Stimulated activated naive CD8-positive, alpha-beta T cell treated with anti-CD3 and anti-CD28 coated beads, Interleukin-15, Interleukin-2, amounts not matched to agents 100 ng/mL and 50 ng/mL, for 24 hours (primary cell): ENCODE data around the gene KIF3A.

Source experiments
- H3K27ac Mint-ChIP-seq: one replicate; pipeline ENCODE4 v1.8.0; 2021; ENCODE audit warnings: mild to moderate bottlenecking, mixed read lengths
- H3K27me3 Mint-ChIP-seq: one replicate; pipeline ENCODE4 v1.8.0; 2021; ENCODE audit warnings: mixed read lengths
- H3K36me3 Mint-ChIP-seq: one replicate; pipeline ENCODE4 v1.8.0; 2021; ENCODE audit warnings: low read depth, mixed read lengths
- H3K4me1 Mint-ChIP-seq: one replicate; pipeline ENCODE4 v1.8.0; 2021; ENCODE audit warnings: low read depth, mixed read lengths
- H3K4me3 Mint-ChIP-seq: one replicate; pipeline ENCODE4 v1.8.0; 2021; ENCODE audit warnings: mild to moderate bottlenecking, mixed read lengths
- H3K9me3 Mint-ChIP-seq: one replicate; pipeline ENCODE4 v1.8.0; 2021; ENCODE audit warnings: mixed read lengths

Gene KIF3A

DNA sequence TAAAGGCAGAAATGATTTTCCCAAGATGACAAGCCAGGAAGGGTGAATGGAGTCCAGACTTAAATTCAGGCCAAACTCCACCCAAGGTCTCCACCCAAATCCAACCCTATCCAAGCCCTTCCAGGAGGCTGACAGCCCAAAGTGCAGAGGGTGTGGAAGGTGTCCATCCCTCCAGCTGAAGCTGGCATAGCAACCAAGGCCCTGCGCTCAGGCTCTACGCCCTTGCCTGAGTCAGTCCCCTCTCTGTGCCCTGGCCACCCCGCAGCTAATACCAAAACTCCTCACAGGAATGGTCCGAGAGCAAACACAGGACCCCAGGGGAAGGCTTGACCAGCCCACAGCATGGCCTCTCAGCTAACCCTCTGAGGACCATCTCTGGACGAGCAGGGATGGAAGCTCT, 37.5 kb upstream of the KIF3A start:
- peaks cover 27% of the 10 kb centered on the region for H3K27me3 Mint-ChIP-seq

GRCh38 chr5:132774406-132774805, 37.1 kb upstream of the KIF3A start:
- no peak overlapping the region for H3K27ac Mint-ChIP-seq
- no peaks in the 10 kb centered on the region for H3K9me3 Mint-ChIP-seq
- no peak overlapping the region for H3K4me3 Mint-ChIP-seq
- no peaks in the 10 kb centered on the region for H3K36me3 Mint-ChIP-seq
- H3K27me3 Mint-ChIP-seq: peaks cover 22% of the 10 kb centered on the region
- peaks cover 7% of the 10 kb centered on the region for H3K4me1 Mint-ChIP-seq

More for the DNA sequence above, 37.5 kb upstream of the KIF3A start:
- Mint-ChIP-seq H3K4me3 (no peak overlapping the region), H3K9me3 (no peaks in the 10 kb centered on the region), H3K36me3 (no peaks in the 10 kb centered on the region), H3K27ac (no peak overlapping the region), H3K4me1 (peaks cover 7% of the 10 kb centered on the region)

GRCh38 chr5:132773601-132774355, 36.4 kb upstream of the KIF3A start:
- H3K36me3 Mint-ChIP-seq: no peaks in the 10 kb centered on the region
- no peaks in the 10 kb centered on the region for H3K9me3 Mint-ChIP-seq
- peaks cover 7% of the 10 kb centered on the region for H3K4me1 Mint-ChIP-seq
- no peak overlapping the region for H3K27ac Mint-ChIP-seq
- H3K4me3 Mint-ChIP-seq: no peak overlapping the region
- peaks cover 17% of the 10 kb centered on the region for H3K27me3 Mint-ChIP-seq

- H3K27ac Mint-ChIP-seq: no peak overlapping the region
- H3K4me3 Mint-ChIP-seq: no peak overlapping the region
- peaks cover 10% of the 10 kb centered on the region for H3K27me3 Mint-ChIP-seq
- H3K36me3 Mint-ChIP-seq: no peaks in the 10 kb centered on the region
- H3K9me3 Mint-ChIP-seq: no peaks in the 10 kb centered on the region
- peaks cover 4% of the 10 kb centered on the region for H3K4me1 Mint-ChIP-seq
These were observed 35.8 kb upstream of the KIF3A start for GRCh38 chr5:132773114-132773513.

GRCh38 chr5:132772291-132773070, 35.1 kb upstream of the KIF3A start:
- peaks cover 6% of the 10 kb centered on the region for H3K27me3 Mint-ChIP-seq
- H3K36me3 Mint-ChIP-seq: no peaks in the 10 kb centered on the region
- no peaks in the 10 kb centered on the region for H3K4me1 Mint-ChIP-seq
- H3K9me3 Mint-ChIP-seq: no peaks in the 10 kb centered on the region
- no peak overlapping the region for H3K27ac Mint-ChIP-seq
- no peak overlapping the region for H3K4me3 Mint-ChIP-seq

DNA sequence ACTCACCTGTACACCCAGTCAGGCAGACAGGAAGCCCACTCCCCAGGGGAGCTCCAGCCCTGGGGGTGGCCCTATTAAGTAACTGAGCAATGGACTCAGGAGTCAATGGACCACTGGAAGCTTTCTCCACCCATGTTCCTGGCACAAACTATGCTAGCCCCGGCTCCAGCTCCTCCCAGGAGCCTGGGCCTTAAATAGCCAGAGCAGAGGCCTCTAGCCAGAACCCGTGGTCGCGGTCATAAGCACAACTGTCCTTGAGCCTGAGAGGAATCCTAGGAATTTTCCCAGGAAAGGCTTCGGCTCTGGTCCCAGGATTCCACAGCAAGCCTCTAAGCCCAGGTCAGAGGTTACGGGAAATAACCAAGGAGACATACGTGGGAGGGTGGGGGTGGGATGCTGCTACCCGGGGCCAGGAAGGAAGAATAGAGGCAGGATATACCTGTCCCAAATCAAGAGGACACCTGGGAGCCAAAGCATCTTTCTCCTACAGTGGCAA, 34.2 kb upstream of the KIF3A start:
- no peak overlapping the region for H3K27ac Mint-ChIP-seq
- no peaks in the 10 kb centered on the region for H3K9me3 Mint-ChIP-seq
- H3K4me3 Mint-ChIP-seq: no peak overlapping the region
- peaks cover 6% of the 10 kb centered on the region for H3K27me3 Mint-ChIP-seq
- H3K4me1 Mint-ChIP-seq: no peaks in the 10 kb centered on the region
- H3K36me3 Mint-ChIP-seq: no peaks in the 10 kb centered on the region

- Mint-ChIP-seq H3K27ac (no peak overlapping the region), H3K4me3 (no peak overlapping the region), H3K36me3 (no peaks in the 10 kb centered on the region), H3K27me3 (peaks cover 4% of the 10 kb centered on the region), H3K9me3 (no peaks in the 10 kb centered on the region), H3K4me1 (no peaks in the 10 kb centered on the region)
These were observed 33.3 kb upstream of the KIF3A start for GRCh38 chr5:132770476-132771159.

DNA sequence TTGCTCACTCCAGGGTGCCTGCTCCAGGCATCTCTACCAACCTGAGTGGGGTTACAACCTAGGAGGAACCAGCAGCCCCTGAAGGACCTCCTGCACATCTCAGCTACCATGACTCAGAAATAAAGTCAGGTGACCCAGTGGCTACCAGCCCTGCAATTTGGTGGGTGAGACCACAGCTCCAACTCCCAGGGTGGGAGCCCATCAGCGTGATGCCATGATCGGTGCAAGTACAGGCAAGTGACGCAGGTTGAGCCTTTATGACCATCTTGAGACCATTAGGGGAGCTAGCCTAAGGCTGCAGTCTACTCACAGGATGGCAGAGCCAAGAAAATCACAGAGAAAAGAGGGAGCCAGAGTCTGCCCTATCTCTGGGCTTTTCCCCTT, 31.1 kb upstream of the KIF3A start:
- no peaks in the 10 kb centered on the region for H3K4me1 Mint-ChIP-seq
- no peaks in the 10 kb centered on the region for H3K9me3 Mint-ChIP-seq
- no peaks in the 10 kb centered on the region for H3K27me3 Mint-ChIP-seq
- no peak overlapping the region for H3K4me3 Mint-ChIP-seq
- H3K27ac Mint-ChIP-seq: no peak overlapping the region
- no peaks in the 10 kb centered on the region for H3K36me3 Mint-ChIP-seq

- H3K4me1 Mint-ChIP-seq: no peaks in the 10 kb centered on the region
- no peaks in the 10 kb centered on the region for H3K36me3 Mint-ChIP-seq
- no peak overlapping the region for H3K4me3 Mint-ChIP-seq
- no peaks in the 10 kb centered on the region for H3K27me3 Mint-ChIP-seq
- H3K9me3 Mint-ChIP-seq: no peaks in the 10 kb centered on the region
- no peak overlapping the region for H3K27ac Mint-ChIP-seq
These were observed 29.8 kb upstream of the KIF3A start for GRCh38 chr5:132767150-132767549.

GRCh38 chr5:132766806-132767055, 29.4 kb upstream of the KIF3A start:
- no peak overlapping the region for H3K27ac Mint-ChIP-seq
- no peaks in the 10 kb centered on the region for H3K9me3 Mint-ChIP-seq
- H3K4me1 Mint-ChIP-seq: no peaks in the 10 kb centered on the region
- H3K36me3 Mint-ChIP-seq: no peaks in the 10 kb centered on the region
- H3K27me3 Mint-ChIP-seq: no peaks in the 10 kb centered on the region
- no peak overlapping the region for H3K4me3 Mint-ChIP-seq

- no peaks in the 10 kb centered on the region for H3K4me1 Mint-ChIP-seq
These were observed 28.9 kb upstream of the KIF3A start for GRCh38 chr5:132766020-132766805.

GRCh38 chr5:132765311-132766019, 28.1 kb upstream of the KIF3A start:
- H3K27ac Mint-ChIP-seq: no peak overlapping the region
- H3K4me1 Mint-ChIP-seq: no peaks in the 10 kb centered on the region
- no peaks in the 10 kb centered on the region for H3K36me3 Mint-ChIP-seq
- no peaks in the 10 kb centered on the region for H3K9me3 Mint-ChIP-seq
- H3K4me3 Mint-ChIP-seq: no peak overlapping the region
- H3K27me3 Mint-ChIP-seq: no peaks in the 10 kb centered on the region

More at GRCh38 chr5:132766020-132766805, 28.9 kb upstream of the KIF3A start:
- H3K4me3 Mint-ChIP-seq: no peak overlapping the region
- H3K9me3 Mint-ChIP-seq: no peaks in the 10 kb centered on the region
- H3K27me3 Mint-ChIP-seq: no peaks in the 10 kb centered on the region
- no peaks in the 10 kb centered on the region for H3K36me3 Mint-ChIP-seq
- H3K27ac Mint-ChIP-seq: no peak overlapping the region

DNA sequence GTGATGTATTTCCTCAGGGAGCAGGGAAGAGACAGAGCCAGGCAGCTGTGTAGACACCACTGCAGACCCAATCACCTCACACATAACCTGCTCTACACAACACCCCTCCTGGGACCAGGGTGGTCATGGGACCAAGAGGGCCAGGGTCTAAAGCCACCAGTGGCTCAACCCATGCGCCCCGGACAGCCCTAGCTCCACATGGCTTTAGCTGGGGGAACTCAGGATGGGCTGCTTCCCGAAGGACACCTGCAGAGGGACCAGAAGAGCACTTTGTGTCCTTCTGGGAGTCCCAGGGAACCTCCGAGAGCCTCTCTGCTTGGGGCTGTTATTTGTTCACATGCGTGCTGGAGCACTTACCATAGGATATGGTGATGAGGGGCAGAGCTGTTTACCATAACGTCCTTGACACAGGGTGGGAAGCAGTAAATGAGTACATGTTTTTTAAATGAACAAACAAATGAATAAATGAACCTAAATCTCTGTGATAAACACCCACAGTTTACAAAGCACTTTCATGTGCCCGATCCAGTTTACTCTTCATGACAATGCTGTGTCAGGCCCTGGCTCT, 27.4 kb upstream of the KIF3A start:
- no peaks in the 10 kb centered on the region for H3K27me3 Mint-ChIP-seq
- no peaks in the 10 kb centered on the region for H3K9me3 Mint-ChIP-seq
- H3K4me1 Mint-ChIP-seq: no peaks in the 10 kb centered on the region
- no peak overlapping the region for H3K4me3 Mint-ChIP-seq
- H3K36me3 Mint-ChIP-seq: no peaks in the 10 kb centered on the region
- H3K27ac Mint-ChIP-seq: no peak overlapping the region

- no peaks in the 10 kb centered on the region for H3K9me3 Mint-ChIP-seq
- H3K36me3 Mint-ChIP-seq: no peaks in the 10 kb centered on the region
- H3K4me3 Mint-ChIP-seq: no peak overlapping the region
- H3K27me3 Mint-ChIP-seq: no peaks in the 10 kb centered on the region
- no peak overlapping the region for H3K27ac Mint-ChIP-seq
- no peaks in the 10 kb centered on the region for H3K4me1 Mint-ChIP-seq
These were observed 26.7 kb upstream of the KIF3A start for GRCh38 chr5:132764051-132764450.
